Left renal cortex interstitium (tissue), 4 donors: ENCODE measurements around the gene SHOC2. TPM values are rescaled to one million over a fixed set of nuclear protein-coding genes. Genes with fewer than 3 reads are reported as not detected.

Experiments
- DNase-seq, 4 donors: peaks; one replicate each; pipeline ENCODE4 v3.0.0-alpha.2; 2013; ENCODE audit warnings: low read depth in 4 of 4, low spot score in 2 of 4, missing footprints in 1 of 4
- polyA plus RNA-seq, 4 donors: library from polyadenylated mRNA; unstranded; fragments of 120-200 nt; gene quantifications; one replicate each; pipeline ENCODE4 v1.2.1, GENCODE V29; 2013; ENCODE audit not compliant: insufficient read length in 4 of 4

SHOC2 gene
- polyA plus RNA-seq, 4 donors: 32.4 to 42.7 (median 36.3) TPM

- DNase-seq: no peak
Observed at GRCh38 chr10:110939419-110939818, 20.0 kb downstream of the SHOC2 start.

GRCh38 chr10:110944792-110945396 lies 25.5 kb downstream of the SHOC2 start:
- DNase-seq: no peak

DNA sequence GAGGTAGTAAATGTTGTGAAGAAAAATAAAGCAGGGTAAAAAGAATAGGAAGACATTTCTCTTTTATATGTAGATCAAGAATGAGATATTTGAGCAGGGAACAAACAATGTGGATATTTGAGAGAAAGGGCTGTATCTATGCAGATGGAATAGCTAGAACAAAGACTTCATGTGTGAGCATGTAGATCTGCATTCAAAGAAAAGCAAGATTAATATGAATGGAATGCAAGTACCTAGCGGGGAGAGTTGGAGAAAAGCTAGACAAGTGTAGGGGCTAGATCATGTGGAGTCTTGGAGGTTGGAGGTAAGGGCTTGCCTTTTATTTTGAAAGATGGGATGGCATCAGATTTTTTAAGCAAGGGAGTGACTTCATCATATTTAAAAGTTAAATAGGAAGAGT lies 27.1 kb downstream of the SHOC2 start:
- no peak for DNase-seq

DNA sequence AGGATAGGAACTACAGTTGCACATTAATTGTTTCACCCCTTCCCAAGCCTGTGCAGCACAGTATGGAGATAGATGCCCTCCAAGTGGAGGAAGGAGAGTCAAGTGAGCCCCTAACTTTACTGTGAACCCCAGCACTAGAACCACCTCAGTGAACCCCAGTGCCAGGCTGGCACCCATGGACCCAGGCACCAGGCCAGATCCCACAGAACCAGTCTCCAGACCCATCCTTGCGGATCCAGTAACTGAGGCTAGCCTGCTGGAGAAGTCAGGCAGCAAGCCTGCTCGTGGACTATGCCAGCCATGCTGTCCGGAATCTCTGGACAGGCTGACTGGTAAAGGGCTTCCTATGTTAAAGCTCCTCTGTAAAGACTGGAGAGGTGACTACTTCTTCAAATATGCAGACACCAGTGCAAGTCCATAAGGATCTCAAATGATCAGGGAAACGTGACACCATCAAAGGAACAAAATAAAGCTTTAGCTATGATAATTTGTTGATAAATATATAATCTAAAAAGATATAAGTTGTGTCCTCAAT lies 27.7 kb downstream of the SHOC2 start:
- no peak for DNase-seq

GRCh38 chr10:110951381-110951780 lies 32.0 kb downstream of the SHOC2 start:
- DNase-seq: no peak

- no peak for DNase-seq
Observed at GRCh38 chr10:110957606-110958005, 38.2 kb downstream of the SHOC2 start.

DNA sequence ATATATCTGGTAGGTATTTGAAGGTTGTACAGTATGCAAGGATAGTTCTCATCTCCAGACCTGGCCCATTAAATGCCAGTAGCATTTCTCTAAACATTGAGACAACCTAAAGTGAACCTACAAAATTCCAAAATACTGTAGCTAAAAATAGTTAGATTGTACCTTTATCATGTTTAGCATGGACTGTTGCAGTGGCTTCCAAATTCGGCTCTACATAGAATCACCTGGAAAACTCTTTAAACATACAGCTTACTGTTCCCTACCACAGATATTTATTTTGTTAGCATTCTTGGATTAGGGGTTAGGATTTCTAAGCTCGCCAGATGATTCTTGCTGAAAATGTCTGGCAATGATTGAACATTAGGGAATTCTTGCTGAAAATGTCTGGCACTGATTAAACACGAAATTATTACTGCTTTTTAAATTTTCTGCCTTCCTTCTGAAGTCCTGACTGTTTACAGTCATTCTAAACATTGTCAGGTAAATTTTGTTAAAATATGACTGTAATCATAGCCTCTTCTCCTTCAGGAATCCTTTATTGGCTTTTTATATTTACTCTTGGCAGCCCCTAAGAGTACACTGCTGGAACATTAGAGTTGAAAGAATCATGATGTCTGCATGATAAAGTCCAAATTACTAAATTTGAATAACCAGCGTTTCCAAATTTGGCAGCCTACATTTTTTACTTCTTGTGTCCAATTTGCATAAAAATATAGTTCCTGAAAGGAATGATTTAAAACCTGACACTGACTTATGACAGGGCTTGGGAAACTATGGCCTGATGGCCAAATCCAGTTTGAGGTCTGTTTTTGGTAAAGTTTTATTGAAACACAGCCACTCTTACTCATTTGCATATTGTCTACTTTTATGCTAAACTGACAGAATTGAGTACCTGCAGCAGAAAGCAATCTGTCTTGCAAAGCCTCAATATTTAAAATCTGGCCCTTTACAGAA lies 40.3 kb downstream of the SHOC2 start:
- no peak for DNase-seq

DNA sequence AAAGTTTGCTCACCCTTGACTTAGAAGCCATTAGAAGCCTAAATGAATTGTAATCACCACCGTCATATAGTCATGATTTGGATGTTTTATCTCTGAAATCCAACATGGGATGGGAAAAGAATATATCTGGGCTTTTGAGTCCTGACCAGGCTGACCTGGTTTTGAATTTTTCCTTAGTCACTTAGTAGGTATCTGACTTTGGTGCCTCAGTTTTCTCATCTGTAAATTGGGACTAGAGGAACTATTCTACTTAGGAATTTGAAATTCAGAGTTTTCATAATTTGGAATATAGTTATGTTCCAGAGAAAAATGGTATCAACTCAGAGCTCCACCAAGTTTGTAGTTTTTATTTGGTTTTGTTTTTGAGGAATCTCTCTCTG lies 40.9 kb downstream of the SHOC2 start:
- DNase-seq: no peak

DNA sequence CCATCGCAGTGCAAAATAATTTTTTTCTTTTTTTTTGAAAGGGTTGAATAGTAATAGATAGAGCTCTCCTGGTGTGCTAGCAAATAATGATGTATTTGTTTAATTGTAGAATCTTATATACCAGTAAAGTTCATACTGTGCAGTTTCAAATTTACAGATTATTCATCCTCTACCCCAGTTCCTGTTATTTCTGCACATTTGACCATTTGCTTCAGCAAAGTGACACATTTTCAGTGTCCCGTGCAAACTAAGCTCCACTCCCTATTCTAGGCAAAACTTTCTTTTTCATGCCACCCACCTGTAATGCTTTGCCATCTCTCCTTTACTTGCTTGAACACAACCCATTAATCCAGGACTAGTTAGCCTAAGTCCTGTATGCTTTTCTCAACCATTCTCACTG lies 43.0 kb downstream of the SHOC2 start:
- DNase-seq: no peak

GRCh38 chr10:110963162-110963561 lies 43.8 kb downstream of the SHOC2 start:
- DNase-seq: no peak

- DNase-seq: peak in 1 of 4 donors; percentile 8
Observed at GRCh38 chr10:110964681-110965080, 45.3 kb downstream of the SHOC2 start.

- DNase-seq: no peak
Observed at GRCh38 chr10:110965216-110965615, 45.8 kb downstream of the SHOC2 start.

DNA sequence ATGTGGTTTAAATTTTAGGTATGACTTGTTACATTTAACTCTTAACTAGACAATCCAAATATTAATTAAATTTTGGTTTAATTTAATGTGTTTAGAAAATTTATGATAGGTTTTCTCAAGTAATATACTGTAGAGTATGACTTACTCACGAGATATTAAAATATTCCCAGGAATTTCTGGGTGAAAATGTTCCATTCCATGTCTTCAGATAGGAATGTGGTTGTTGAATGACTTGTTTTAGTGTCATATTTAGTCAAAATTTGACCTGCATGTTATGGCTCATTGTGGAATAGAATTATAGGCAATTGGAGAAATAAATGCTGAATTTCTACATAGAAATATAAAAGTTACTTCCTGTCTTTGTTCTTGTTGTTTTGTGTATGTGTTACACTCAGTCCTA lies 46.7 kb downstream of the SHOC2 start:
- DNase-seq: no peak

DNA sequence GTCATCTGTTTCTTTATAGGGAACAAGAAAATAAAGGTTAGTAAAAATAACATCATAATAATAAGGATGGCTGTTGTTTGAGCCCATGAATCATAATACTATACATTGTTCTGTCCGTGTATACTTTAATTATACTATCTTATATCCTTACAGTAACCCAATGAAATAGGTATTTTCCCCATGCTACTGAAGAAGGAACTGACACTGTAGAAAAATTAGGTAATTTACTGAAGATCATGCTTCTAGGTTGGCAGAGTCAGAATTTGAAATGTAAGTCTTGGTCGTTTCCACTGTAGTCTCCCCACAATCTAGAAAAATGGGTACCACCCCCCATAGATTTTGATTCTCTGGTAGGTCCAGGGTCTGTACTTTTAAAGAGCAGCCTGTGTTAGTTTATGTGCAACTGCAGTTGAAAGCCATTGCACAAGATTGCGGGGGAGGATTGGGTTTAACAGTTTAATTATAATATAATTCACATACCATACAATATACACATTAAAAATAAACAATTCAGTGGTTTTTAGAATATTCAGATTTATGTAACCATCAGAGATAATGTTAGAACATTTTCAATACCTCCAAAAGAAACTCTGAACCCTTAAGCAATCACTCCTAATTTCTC lies 47.7 kb downstream of the SHOC2 start:
- no peak for DNase-seq

DNA sequence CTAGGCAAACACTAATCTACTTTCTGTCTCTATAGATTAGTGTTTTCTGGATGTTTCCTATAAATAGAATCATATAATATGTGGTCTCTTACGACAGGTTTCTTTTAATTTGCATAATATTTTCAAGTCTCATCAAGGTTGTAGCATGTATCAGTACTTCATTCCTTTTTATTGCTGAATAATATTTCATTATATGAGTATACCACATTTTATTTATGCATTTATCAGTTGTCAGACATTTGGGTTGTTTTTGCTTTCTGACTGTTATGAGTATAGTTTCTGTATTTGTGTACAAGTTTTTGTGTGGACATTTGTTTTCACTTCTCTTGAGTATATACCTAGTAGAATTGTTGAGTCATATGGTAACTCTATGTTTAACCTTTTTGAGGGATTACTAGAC lies 48.2 kb downstream of the SHOC2 start:
- DNase-seq: no peak

GRCh38 chr10:110969183-110969582 lies 49.8 kb downstream of the SHOC2 start:
- DNase-seq: no peak

DNA sequence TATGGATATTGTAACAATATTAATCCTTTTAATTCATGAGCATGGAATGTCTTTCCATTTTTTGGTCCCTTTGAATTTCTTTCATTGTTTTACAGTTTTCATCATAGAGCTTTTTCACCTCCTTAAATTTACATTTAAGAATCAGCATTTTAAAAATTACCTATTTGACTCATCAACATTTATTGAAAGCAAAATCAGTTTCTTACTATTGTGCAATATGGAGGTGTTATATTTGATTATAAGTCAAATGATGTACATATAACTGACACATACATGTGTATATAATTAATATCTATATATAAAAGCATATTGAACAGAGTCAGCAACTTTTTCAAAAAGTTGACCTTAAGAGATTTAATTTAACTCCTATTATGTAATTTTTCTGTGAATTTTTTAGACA lies 52.2 kb downstream of the SHOC2 start:
- no peak for DNase-seq

GRCh38 chr10:110972231-110973134 lies 53.1 kb downstream of the SHOC2 start:
- DNase-seq: no peak

DNA sequence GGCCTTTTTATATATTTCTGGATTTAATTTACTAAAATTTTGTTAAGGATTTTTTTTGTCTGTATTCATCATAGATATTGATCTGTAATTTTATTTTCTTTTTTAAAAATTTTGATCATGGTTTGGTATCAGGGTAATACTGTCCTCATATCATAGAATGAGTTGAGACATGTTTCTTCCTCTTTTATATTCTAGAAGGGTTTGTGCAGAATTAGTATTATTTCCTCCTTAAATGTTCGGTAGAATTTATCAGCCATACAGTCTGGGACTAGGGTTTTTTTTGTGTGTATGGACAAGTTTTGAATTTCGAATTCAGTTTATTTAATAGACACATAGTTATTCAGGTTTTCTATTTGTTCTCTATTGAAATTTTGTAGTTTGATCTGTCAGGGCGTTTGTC lies 54.0 kb downstream of the SHOC2 start:
- no peak for DNase-seq

- no peak for DNase-seq
Observed at GRCh38 chr10:110976577-110976976, 57.2 kb downstream of the SHOC2 start.
